Thymus (tissue), 11 donors: Measurements from ENCODE around the gene TRIM31. TPM values are rescaled to one million over a fixed set of nuclear protein-coding genes. Genes with fewer than 3 reads are reported as not detected.
"Not testable (repeated sequence)": the region's sequence is repeated elsewhere in the genome, so short reads cannot be mapped to it uniquely, and the experiment has no call there.

Source experiments
- DNase-seq, 9 donors: peaks; one replicate each; pipeline ENCODE4 v3.0.0-alpha.2; 2013; ENCODE audit warnings: low spot score in 9 of 9, low read depth in 6 of 9, missing footprints in 1 of 9
- H3K27ac ChIP-seq, 2 donors: one replicate each; pipeline ENCODE4 v1.5.1; 2013; ENCODE audit warnings: control low read depth in 1 of 2, low read depth in 1 of 2, low read length in 1 of 2, mild to moderate bottlenecking in 1 of 2, moderate library complexity in 1 of 2
- H3K27me3 ChIP-seq, 2 donors: one replicate each; pipeline ENCODE4 v1.5.1; 2013; ENCODE audit warnings: low read length in 1 of 2; ENCODE audit not compliant: control insufficient read depth in 2 of 2, insufficient read depth in 1 of 2
- H3K36me3 ChIP-seq, 2 donors: one replicate each; pipeline ENCODE4 v1.5.1; 2013; ENCODE audit warnings: low read length in 1 of 2, mild to moderate bottlenecking in 1 of 2, moderate library complexity in 1 of 2; ENCODE audit not compliant: control insufficient read depth in 2 of 2, insufficient read depth in 2 of 2
- H3K4me1 ChIP-seq, 2 donors: one replicate each; pipeline ENCODE4 v1.5.1; 2013; ENCODE audit warnings: low read length in 2 of 2; ENCODE audit not compliant: control insufficient read depth in 2 of 2, insufficient read depth in 2 of 2
- H3K4me3 ChIP-seq, 2 donors: one replicate each; pipeline ENCODE4 v1.5.1; 2013; ENCODE audit warnings: low read length in 2 of 2, control low read depth in 1 of 2, mild to moderate bottlenecking in 1 of 2
- H3K9me3 ChIP-seq, 2 donors: one replicate each; pipeline ENCODE4 v1.5.1; 2013; ENCODE audit warnings: low read length in 1 of 2, mild to moderate bottlenecking in 1 of 2; ENCODE audit not compliant: control insufficient read depth in 2 of 2, insufficient read depth in 1 of 2
- WGBS: extraction: QIAGEN DNeasy Blood & Tissue Kit; methylation state at CpG from one replicate; pipeline ENCODE4 v1.1.7; 2013; 5-methylcytosine and 5-hydroxymethylcytosine counted together
- polyA plus RNA-seq: library from polyadenylated mRNA; stranded (reverse); fragments of 200-250 nt; gene quantifications from one replicate; pipeline ENCODE4 v1.2.3, GENCODE V29; 2013
- total RNA-seq: library from RNA; stranded (reverse); fragments of 120-200 nt; gene quantifications from one replicate; pipeline ENCODE4 v1.2.4, GENCODE V29; 2013
- donor health status: healthy.

Gene TRIM31
- total and polyA plus RNA-seq, 2 donors = 0.28 to 1.4 TPM

GRCh38 chr6:30127238-30128093 lies 14.6 kb upstream of the TRIM31 start:
- Histone ChIP-seq H3K9me3 (peaks cover 0 to 2% of the 10 kb centered on the region in 2 donors), H3K27me3 (peaks cover 33 to 85% of the 10 kb centered on the region in 2 donors), H3K36me3 (no peaks in the 10 kb centered on the region), H3K4me1 (peaks cover 0 to 2% of the 10 kb centered on the region in 2 donors), H3K27ac (no peak overlapping the region), H3K4me3 (no peak overlapping the region)
- WGBS = 31% methylated on average over 50 of the region's 50 CpGs
- DNase-seq = no peak

- Histone ChIP-seq H3K4me3 (no peak overlapping the region), H3K27ac (no peak overlapping the region), H3K4me1 (no peaks in the 10 kb centered on the region), H3K27me3 (peaks cover 7 to 50% of the 10 kb centered on the region in 2 donors), H3K36me3 (no peaks in the 10 kb centered on the region), H3K9me3 (no peaks in the 10 kb centered on the region)
- WGBS = 92% methylated on average over 2 of the region's 2 CpGs
- no peak for DNase-seq
These were observed 9.6 kb upstream of the TRIM31 start for GRCh38 chr6:30122515-30122914.

- H3K36me3 ChIP-seq = no peaks in the 10 kb centered on the region
- H3K4me3 ChIP-seq = no peak overlapping the region
- WGBS = 94% methylated on average over 10 of the region's 10 CpGs
- DNase-seq = no peak
- H3K27ac ChIP-seq = no peak overlapping the region
- no peaks in the 10 kb centered on the region for H3K9me3 ChIP-seq
- H3K4me1 ChIP-seq = no peaks in the 10 kb centered on the region
- H3K27me3 ChIP-seq = peaks cover 0 to 45% of the 10 kb centered on the region in 2 donors
These were observed 8.8 kb upstream of the TRIM31 start for GRCh38 chr6:30121446-30122366.

- H3K36me3 ChIP-seq, DNase-seq, H3K27ac ChIP-seq, H3K9me3 ChIP-seq, H3K4me1 ChIP-seq, H3K4me3 ChIP-seq: not testable (repeated sequence)
- WGBS = 96% methylated on average over 5 of the region's 5 CpGs
- H3K27me3 ChIP-seq = peaks cover 6 to 34% of the 10 kb centered on the region in 2 donors
These were observed 5.8 kb upstream of the TRIM31 start for GRCh38 chr6:30118691-30119090.

GRCh38 chr6:30116724-30117123 lies 3.8 kb upstream of the TRIM31 start:
- H3K27ac ChIP-seq = no peak overlapping the region
- no peaks in the 10 kb centered on the region for H3K9me3 ChIP-seq
- no peak for DNase-seq
- no peaks in the 10 kb centered on the region for H3K4me1 ChIP-seq
- no peak overlapping the region for H3K4me3 ChIP-seq
- H3K36me3 ChIP-seq = no peaks in the 10 kb centered on the region
- WGBS = 83% methylated on average over 6 of the region's 6 CpGs
- H3K27me3 ChIP-seq = peaks cover 6 to 46% of the 10 kb centered on the region in 2 donors

GRCh38 chr6:30113841-30114240 lies 951 bp upstream of the TRIM31 start:
- no peak for DNase-seq
- Histone ChIP-seq H3K4me1 (no peaks in the 10 kb centered on the region), H3K27me3 (peaks cover 14 to 62% of the 10 kb centered on the region in 2 donors), H3K27ac (no peak overlapping the region), H3K9me3 (no peaks in the 10 kb centered on the region), H3K36me3 (no peaks in the 10 kb centered on the region), H3K4me3 (no peak overlapping the region)
- 70% methylated on average over 1 of the region's 1 CpG for WGBS

- Histone ChIP-seq H3K27ac (no peak overlapping the region), H3K4me3 (no peak overlapping the region), H3K27me3 (peaks cover 14 to 71% of the 10 kb centered on the region in 2 donors), H3K36me3 (no peaks in the 10 kb centered on the region), H3K4me1 (no peaks in the 10 kb centered on the region), H3K9me3 (no peaks in the 10 kb centered on the region)
- DNase-seq = no peak
- 87% methylated on average over 10 of the region's 10 CpGs for WGBS
These were observed 392 bp downstream of the TRIM31 start for GRCh38 chr6:30112402-30112994.

GRCh38 chr6:30111266-30111856 lies 1.5 kb downstream of the TRIM31 start:
- 58% methylated on average over 27 of the region's 27 CpGs for WGBS
- Histone ChIP-seq H3K27me3 (peaks cover 12 to 75% of the 10 kb centered on the region in 2 donors), H3K4me3 (no peak overlapping the region), H3K27ac (no peak overlapping the region), H3K4me1 (no peaks in the 10 kb centered on the region), H3K9me3 (no peaks in the 10 kb centered on the region), H3K36me3 (no peaks in the 10 kb centered on the region)
- no peak for DNase-seq
